Measurements from ENCODE around the gene BCAS3.

- TF ChIP-seq CTCF (IDR thresholded peaks at IDR 0.05) (no peak), ZFX (IDR thresholded peaks at IDR 0.05; ENCODE audit: borderline replicate concordance) (no peak)
These were observed 89.1 kb downstream of the BCAS3 start for GRCh38 chr17:60766778-60767190.
